Stimulated activated naive CD8-positive, alpha-beta T cell treated with anti-CD3 and anti-CD28 coated beads, Interleukin-15, Interleukin-2, amounts not matched to agents 100 U/mL and 50 U/mL, for 24 hours (primary cell): ENCODE measurements around the gene OR6K6.

ENCODE experiments used
- ATAC-seq: fragments of 150-1000 bp; cut with Tn5 transposase; one replicate; pipeline ENCODE4 v1.10.0; 2021
- DNase-seq: peaks from one replicate; pipeline ENCODE4 v3.0.0; 2021

Gene OR6K6

DNA sequence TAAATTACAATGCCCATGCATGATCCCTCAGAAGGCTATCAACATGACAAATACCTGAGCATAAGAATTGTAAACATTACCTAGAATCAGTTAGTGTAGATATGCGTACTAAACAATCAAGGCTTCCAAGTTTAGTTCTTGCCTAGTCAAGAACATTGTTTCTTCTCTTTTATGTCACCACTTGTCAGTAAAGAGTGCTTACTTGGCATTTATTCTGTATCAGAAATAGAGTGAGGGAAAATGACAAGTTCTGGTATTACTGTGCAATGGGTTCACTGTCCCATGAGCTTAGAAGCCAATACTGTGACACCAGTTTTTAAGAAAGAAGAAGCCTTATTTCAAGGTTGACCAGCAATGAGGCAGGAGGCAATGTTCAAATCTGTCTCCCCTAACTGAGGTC lies 49.2 kb downstream of the OR6K6 start:
- DNase-seq: no peak
- ATAC-seq: no peak
